ENCODE data around the gene ATP5F1D.

DNA sequence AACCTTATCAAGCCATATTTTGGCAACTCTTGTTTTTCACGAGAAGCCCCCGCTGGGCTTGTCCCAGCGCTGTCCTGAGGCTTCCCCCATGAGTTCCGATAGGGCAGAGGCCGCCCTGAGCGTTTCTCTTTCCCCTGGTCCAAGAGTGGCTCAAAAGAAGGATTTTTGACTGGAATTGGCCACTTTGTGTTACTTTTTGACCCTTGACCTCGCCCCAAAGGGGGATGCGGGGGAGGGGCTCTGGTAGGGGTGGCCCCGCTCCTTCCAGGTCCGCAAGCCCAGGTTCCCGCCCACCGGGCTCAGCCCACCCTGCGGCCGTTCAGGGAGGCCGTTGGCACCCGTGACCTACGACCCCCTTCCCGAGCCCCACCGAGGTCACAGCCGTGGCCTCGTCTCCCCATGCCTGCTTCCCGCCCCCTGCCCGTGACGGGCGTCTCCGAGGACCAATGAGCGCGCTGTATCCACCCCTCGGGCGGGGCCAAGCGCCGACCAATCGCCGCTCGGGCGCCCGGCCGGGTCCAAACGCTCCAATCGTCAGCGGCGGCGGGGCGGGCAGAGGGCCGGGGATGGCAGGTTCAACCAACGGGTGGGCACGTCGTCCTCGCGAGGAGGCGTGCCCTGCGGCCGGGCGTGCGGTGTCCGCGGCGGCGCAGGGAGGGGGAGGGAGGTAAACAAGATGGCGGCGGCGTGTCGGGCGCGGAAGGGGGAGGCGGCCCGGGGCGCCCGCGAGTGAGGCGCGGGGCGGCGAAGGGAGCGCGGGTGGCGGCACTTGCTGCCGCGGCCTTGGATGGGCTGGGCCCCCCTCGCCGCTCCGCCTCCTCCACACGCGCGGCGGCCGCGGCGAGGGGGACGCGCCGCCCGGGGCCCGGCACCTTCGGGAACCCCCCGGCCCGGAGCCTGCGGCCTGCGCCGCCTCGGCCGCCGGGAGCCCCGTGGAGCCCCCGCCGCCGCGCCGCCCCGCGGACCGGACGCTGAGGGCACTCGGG lies 36.1 kb upstream of the ATP5F1D start, which contains the start of gene STK11:
- TF ChIP-seq GATA2 (IDR thresholded peaks at IDR 0.05; ENCODE audit: low read depth, low read length) (no peak), GATA3 (IDR thresholded peaks at IDR 0.05; ENCODE audit: low read depth, low read length) (no peak)

All from SH-SY5Y (cell line).